HG02938 (cell line): ENCODE measurements around the gene RPP38.

ENCODE experiments used
- ATAC-seq: cut with Tn5 transposase; IDR thresholded peaks from one replicate; pipeline ENCODE4 v1.9.1; 2021; ENCODE audit warnings: mild to moderate bottlenecking, moderate library complexity; ENCODE audit not compliant: unreplicated experiment

Gene RPP38

DNA sequence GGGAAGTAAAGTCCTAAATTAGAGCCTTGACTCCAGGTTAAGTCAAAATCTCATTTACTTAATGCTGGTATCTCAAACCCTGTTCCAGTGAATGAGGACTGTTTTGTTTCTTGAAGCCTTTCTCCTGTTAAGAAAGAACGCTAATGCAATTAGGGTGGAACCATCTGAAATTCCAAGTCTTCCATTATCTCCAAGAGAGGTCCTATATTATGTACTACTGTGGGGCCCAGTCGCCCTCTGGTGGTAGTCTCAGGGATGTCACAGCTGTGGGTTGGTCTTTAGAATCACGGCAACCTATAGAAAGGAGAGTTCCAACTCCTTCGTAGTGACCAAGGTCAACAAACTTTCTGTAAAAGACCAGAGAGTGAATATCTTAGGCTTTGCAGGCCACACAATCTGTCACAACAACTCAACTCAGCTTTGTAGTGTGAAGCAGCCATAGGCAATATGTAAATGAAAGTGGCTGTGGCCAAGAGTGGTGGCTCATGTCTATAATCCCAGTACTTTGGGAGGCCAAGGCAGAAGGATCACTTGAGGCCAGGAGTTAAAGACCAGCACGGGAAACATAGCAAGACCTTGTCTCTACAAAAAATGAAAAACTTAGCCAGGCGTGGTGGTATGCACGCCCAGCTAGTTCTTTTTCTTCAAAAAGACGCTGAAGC is 9.3 kb downstream of the RPP38 start:
- ATAC-seq: peak; percentile 84

DNA sequence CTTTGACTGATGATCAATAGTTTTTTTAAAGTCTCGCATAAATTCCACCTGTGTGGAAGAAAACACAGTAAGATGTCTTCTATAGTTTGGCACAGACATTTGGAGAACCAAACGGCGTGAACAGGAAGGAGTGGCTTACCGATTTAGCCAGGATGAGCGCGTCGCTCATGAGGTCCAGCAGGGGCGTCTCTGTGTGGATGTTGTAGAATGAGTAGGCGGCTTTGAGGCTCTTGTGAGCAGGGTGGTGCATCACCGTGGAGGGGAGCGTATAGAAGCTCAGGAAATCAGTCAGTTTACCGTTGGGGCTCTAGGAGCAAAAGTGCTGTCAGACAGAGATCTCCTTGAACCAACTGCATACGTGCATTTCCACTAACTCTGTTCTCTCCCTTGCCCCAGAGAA is 15.5 kb downstream of the RPP38 start:
- ATAC-seq: no peak

DNA sequence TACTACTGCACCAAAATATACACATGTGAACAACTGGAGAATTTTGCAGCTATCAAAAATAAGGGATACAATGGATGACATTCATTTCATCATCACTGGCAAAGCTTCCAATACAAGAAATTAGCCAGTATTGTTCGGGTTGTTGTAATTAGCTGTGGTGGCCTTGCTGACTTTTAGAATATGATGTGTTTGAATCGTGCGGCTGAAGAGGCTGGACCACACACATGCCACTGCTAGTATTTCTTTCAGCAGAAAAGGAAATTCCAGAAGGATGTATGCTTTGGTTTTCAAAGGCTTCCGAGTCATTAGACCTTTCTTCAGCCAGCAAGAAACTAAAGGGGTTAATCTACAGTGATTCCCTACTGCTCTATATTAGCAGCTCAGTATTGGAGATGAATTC is 16.6 kb downstream of the RPP38 start:
- ATAC-seq: no peak

DNA sequence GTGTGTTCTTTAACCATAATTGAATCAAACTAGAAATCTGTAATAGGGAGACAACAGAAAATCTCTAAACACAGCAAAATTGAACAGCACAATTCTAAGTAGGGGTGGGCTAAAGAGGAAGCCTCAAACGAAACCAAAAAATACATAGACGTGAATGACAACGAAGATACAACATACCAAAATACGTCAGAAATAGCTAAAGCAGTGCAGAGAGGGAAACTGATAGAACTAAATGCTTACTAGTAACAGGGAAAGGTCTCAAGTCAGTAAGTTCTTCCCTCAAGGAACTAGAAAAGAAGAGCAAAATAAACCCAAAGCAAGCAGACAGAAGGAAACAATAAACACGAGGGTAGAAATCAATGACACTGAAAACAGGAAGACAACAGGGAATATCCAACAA is 19.1 kb downstream of the RPP38 start:
- no peak for ATAC-seq

DNA sequence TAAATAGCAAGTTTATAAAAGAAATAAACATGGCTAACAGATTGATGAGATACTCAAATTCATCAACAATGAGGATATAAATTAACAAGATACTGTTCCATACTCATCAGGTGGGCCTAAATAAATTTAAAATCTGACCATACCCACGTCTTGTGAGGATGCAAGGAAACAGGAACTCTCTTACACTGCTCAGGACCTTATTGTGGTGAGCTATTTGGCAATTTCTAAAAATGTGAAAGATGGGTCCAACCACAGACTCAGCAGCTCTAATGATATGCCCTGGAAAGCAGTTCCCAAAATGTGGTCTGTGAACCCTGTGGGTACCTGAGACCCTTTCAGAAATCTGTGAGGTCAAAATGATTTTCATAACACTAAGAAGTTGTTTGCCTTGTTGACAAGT is 21.5 kb downstream of the RPP38 start:
- no peak for ATAC-seq

DNA sequence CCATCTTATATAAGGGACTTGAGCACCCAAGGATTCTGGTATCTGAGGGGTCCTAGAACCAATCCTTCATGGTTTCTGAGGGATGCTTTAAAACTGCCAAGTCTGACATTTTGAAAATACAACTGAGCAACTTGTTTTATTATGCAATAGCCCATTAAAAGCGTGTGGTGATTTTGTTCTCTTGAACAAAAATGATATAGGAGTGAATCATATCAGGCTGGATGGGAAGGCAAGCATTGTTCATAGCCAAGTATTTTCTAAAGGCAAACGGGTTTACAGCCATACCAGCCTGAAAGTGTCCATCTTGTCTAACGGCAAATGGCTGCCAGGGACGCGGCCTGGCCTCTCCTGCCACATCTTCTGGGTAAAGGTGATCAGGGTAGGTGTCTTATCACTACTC is 23.4 kb downstream of the RPP38 start:
- ATAC-seq: no peak

DNA sequence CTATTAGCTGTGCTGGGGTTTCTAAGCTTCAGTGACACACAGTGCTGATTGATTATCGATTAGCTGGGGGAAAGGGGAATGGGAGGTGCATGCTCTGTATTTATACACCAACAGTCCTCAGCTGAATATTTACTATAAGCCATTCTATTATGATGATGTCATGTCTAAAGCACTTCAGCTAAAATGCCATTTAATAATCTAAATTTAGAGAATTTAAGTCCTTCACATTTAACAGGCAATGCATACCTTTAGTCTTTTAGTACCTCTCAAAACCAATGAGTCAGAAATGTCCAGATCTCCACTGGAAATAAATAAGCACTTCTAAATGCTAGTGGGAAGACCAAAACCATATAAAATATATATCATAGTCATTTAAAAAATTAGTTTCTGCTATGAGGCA is 24.6 kb downstream of the RPP38 start:
- ATAC-seq: no peak

DNA sequence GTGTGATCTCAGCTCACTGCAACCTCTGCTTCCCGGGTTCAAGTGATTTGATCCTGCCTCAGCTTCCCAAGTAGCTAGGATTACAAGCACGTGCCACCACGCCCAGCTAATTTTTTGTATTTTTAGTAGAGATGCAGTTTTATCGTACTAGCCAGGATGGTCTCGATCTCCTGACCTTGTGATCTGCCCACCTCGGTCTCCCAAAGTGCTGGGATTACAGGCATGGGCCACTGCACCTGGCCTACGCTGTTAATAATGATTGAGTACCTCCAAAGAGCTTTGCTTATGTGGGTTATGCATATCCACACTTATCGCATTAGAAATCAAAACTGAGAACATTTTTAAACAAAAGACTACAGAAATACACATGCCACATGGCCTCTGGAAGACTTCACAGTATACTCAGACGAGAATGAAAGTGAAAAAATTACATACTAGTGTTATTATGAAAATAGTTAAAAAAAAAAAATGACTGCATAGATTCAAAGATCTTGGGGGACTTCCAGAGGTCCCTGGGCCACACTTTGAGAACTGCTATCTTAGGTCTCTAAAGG is 25.4 kb downstream of the RPP38 start:
- ATAC-seq: peak; percentile 87

DNA sequence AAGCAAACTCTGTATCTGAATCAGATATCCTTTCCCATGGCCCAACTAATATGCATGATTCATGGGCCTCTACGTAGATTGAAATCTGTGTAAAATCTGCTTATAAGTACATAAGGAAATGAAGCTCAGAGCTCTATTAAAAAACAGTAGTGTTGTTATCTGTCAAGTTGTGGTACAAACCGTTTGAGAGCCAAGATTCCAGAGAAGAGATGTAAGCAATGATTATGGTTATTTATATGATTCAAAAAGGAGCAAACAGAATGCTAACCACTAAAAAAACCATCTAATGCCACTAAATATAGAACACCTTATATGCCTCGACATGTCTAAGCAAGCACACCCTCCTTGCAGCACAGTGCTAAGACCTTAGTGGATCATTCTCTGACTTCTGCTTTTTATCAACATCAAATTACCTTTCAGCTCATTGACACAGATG is 26.6 kb downstream of the RPP38 start:
- ATAC-seq: no peak

DNA sequence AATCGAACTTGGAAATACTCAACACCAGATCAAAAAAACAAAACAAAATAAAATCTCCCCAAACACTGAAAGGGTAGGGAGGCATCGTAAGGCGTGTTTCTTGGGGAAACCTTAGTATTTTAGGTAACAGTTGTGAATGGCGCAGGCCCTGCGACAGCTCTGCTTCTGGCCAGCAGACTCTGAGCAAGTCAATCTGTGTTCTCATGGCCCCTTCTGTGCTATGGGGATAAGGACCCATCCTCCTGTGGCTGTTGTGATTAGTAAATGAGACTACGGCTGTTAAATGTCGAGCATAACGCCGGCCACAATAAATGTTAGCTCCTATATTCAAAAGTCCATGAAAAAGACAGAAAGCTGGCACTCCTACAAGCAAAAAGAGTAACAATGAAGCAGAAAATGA is 27.0 kb downstream of the RPP38 start:
- no peak for ATAC-seq

DNA sequence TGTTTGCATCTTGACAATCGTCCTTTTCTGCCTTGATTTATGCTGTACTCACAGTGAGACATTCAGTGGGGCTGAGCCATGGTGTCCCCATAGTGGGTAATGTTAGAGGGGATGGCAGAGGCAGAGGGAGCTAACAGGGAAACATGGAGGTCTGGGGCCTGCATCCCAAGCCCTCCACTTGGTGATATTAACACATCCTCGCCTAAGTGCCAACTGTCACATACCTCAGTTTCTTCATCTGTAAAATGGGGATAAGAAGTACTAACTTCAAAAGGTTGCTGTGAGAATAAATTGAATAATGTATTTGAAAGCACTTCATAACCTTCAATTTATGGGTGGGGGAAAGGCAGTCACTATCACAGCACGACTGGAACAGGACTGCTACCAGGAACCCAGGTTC is 27.8 kb downstream of the RPP38 start:
- no peak for ATAC-seq

DNA sequence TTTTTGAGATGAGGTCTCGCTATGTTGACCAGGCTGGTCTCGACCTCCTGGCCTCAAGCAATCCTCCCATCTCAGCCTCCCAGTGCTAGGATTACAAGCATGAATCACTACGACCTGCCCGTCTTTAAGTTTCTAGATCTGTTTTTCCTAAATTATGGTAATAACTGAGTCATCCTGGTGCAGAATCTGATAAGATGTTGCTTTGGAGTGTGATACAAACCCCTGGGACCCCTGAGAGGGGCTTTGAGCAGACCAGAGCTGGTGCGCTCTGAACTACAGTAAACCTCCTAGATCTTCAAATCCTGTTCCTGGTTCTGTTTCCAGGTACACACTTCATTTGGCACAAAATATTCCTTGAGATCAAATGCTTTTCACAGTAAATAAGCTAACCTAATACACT is 34.2 kb downstream of the RPP38 start:
- no peak for ATAC-seq

DNA sequence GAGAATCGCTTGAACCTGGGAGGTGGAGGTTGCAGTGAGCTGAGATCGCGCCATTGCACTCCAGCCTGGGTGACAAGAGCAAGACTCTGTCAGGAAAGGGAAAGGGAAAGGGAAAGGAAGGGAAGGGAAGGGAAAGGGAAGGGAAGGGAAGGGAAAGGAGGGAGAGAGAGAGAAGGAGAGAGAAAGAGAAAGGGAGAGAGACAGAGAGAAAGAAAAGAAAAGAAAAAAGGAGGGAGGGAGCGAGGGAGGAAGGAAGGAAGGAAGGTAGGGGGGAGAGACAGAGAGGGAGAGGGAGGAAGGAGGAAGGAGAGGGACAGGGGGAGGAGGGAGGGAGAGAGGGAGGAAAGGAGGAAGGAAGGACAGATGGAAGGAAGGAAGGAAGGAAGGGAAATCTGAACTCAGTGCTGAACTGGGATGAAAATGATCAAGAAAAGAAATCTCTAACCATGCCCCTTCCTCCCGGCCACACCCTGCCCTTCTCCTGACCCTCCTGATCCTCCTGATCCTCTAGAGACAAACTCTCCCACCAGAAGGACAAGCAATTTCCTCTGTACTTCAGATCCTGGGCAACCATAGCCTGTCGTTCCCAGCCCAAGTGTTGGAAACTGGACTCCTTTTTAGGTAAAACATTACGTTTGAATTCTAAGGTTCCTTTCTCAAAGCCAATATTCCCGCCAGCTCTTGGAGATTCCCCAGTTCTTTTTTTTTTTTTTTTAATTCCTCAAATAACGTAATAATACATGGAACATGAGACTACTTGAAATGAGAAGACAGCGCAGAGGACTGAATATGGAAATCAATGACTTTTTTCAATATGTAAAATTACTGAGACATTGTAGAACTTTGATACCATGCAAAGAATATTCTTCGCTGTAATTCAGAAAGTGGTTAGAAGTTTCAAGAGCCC is 39.2 kb downstream of the RPP38 start:
- ATAC-seq: no peak

DNA sequence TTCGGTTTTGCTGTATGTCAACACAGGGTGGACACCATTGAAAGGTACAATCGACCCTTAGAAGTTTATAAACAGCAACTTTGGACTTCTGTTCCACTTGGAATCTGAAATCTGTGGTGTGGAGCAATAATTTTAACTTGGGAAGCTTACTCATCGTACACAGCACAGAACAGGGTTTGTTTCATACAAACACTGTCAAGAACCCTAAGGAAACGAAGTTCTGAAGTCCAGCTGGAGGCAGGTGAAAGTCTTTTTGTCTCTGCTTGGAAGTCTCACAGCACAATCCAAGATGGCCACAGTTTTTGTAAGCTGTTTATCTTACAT is 39.8 kb downstream of the RPP38 start:
- no peak for ATAC-seq

DNA sequence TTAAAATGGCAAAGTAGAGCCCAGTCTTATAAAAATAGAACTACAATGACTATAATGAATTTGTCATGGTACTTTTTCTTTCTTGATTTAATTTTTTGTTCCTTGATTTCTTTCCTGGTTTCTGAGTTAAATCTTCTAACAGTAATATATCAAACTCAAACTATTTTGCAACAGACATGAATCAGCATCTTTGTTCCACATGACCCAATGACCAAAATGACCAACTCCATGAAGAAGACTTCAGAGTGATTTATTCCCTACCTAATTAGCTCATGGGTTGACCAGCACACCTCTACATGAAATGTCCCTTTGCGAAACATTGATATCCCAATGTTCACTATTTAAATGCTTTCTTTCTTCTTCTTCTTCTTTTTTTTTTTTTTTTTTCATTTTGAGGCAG is 40.5 kb downstream of the RPP38 start:
- ATAC-seq: no peak

DNA sequence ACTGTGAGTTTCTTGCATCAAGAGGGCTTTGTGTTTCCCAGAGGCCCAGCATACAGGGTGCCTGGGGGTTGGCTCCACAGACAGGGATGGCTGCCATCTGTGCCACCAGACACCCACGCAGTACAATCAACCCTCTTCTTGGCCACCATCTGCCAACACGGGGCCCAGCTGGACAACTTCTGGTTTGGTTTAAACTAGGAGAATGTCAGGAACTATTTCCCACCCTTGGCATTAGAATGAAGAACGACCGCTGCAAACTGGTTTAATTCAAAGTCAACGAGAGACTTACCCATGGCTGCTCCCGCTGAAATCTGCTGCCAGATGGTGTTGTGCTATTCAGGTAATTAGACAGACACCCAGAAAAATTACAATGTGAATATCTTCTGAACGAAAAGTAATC is 43.5 kb downstream of the RPP38 start:
- no peak for ATAC-seq

DNA sequence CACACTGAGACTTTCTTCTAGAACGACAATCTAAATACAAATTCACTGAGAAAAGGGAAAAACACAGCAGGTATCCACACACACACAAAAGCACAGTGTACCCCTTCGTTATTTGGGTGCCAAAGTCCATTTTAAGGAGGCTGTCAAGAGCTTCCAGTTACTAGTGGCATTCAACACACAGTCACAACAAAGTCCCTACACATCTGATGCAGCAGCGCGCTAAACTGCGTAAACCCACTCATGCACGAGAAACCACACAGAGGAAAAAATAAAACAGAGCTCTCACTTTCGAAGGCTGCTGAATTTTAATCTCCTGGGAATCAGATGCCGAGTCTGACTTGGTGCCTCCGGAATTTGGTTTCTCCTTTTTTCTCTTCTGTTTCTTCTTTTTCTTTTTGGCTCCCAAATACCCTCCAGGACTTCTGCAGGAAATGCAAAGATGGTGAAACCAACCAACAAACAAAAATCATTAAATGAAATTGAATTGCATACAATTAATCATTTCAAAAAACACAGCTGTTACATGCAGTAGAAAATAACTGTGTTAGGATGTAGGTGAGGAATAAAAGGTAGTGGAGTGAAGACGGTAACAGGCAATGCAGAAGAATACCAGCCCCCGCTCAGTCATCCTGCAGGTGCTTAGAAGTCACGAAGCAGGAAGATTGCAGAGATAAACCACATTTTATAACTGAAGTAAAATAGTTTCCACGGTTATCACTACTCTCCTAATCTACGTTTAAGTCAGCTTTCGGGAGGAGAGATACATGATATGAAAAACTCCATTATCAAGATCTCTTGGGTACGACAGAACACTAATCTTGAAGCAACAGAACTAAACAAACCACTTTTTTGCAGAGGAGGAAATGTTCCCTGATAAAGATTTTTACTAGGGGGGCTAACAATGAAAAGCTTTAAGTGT is 44.2 kb downstream of the RPP38 start:
- peak; percentile 76 for ATAC-seq

DNA sequence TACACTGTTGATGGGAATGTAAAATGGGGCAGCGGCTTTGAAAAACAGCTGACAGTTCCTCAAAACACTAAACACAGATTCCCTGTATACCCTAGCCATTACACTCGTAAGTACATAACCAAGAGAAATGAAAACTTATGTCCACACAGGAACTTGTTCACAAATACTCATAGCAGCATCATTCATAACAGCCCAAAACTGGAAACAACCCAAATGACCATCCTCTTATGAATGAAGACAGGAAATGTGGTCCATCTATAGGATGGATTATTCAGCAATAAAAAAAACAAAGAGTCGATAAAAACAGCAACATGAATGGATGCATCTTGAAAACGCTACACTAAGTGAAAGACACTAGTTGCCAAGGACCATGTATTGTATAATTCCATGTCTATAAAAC is 47.6 kb downstream of the RPP38 start:
- no peak for ATAC-seq

DNA sequence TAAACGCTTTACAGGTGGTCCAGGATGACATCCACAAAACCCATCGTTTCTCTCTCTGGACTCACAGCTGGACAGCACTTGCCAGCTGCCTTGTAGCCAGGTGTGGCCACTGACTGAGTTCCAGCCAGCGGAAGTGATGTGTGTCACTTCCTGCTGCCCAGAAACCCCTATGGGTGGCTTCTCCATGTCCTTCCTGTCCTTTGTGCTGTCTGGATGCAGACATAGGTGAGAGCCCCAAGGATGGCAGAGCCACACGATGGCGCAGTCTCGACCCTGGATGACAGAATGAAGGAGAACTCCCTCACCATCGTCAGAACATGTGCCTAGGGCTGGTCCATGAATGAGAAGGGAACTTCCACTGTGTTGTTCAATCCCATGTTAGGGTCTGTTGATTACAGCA is 49.2 kb downstream of the RPP38 start:
- ATAC-seq: no peak

DNA sequence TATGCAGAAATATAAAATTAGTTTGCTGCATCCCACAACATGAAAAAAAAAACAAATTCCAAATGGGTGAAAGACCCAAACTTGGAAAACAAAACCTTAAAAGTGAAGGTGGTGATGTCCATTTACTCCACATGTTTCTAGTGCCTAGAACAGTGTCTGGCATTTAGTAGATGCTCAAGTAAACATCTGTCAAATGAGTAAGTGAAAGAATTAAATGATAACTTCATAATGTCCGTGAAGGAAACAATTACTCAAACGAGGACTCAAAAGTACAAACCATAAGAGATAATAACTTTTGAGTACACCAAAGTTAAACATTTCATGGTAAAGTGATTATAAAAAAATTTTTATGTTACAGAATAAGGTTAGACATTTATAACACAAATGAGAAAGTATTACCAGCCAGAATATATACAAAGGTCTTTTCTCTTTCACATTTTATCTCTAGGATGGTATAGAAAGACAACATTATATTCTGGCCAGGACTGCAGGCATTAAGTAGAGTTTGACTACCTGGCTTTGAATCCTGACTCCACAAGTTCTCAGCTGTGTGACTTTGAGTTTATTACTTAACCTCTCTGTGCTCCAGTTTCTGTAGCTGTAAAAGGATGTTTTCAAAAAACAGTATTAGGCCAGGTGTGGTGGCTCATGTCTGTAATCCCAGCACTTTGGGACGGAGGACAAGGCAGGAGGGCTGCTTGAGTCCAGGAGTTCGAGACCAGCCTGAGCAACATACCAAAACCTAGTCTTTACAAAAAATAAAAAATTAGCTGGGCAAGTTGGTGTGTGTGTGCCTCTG is 50.6 kb downstream of the RPP38 start:
- no peak for ATAC-seq
